WTC11 (cell line): ENCODE measurements around the gene ZNF525. TPM values are rescaled to one million over a fixed set of nuclear protein-coding genes. Genes with fewer than 3 reads are reported as not detected.
A peak's percentile ranks its signal among the peaks of the same experiment; 100 is the strongest.

Experiments
- ATAC-seq: fragments of 200-7000 bp; cut with Tn5 transposase; 2 replicates; pipeline ENCODE4 v1.10.0; 2021; ENCODE audit warnings: mild to moderate bottlenecking, moderate library complexity
- CTCF ChIA-PET: fragments of 300-600 bp; sonication (Branson Sonifier 250); formaldehyde crosslinking; loops from one replicate; lab custom pipeline; 2021; ENCODE audit warnings: antibody characterized with exemption; lab: Charles Lee
- POLR2A ChIA-PET: fragments of 350-600 bp; sonication (Branson Sonifier 250); formaldehyde crosslinking; loops from one replicate; lab custom pipeline; 2021; ENCODE audit warnings: antibody characterized with exemption; lab: Charles Lee
- DNase-seq: peaks from one replicate; pipeline ENCODE4 v3.0.0; 2021; ENCODE audit warnings: low spot score
- H3K27ac Mint-ChIP-seq: 2 replicates; pipeline ENCODE4 v1.8.0; 2021; ENCODE audit warnings: mixed read lengths
- H3K27me3 Mint-ChIP-seq: 2 replicates; pipeline ENCODE4 v1.8.0; 2021; ENCODE audit warnings: low read depth, mild to moderate bottlenecking, moderate library complexity, mixed read lengths
- H3K36me3 Mint-ChIP-seq: 2 replicates; pipeline ENCODE4 v1.8.0; 2021; ENCODE audit warnings: mixed read lengths
- H3K4me1 Mint-ChIP-seq: 2 replicates; pipeline ENCODE4 v1.8.0; 2022; ENCODE audit warnings: mixed read lengths
- H3K4me3 Mint-ChIP-seq: 2 replicates; pipeline ENCODE4 v1.8.0; 2021; ENCODE audit warnings: mild to moderate bottlenecking, moderate library complexity, mixed read lengths
- H3K9me3 Mint-ChIP-seq: 2 replicates; pipeline ENCODE4 v1.8.0; 2021; ENCODE audit warnings: mixed read lengths
- AR ChIP-seq: fragments of 250-450 bp; sonication (Bioruptor Pico); IDR thresholded peaks from 2 replicates; pipeline ENCODE4 v1.9.0; 2021; ENCODE audit warnings: mild to moderate bottlenecking
- ELF4 ChIP-seq: sonication (generic); formaldehyde crosslinking; IDR thresholded peaks from 2 replicates; pipeline ENCODE4 v1.8.1; 2022; ENCODE audit warnings: low read depth, mild to moderate bottlenecking, moderate library complexity, missing genetic modification reagents
- ETV6 ChIP-seq: sonication (generic); formaldehyde crosslinking; IDR thresholded peaks from 2 replicates; pipeline ENCODE4 v1.8.1; 2022; ENCODE audit warnings: mild to moderate bottlenecking, missing genetic modification reagents
- FOXJ3 ChIP-seq: sonication (generic); formaldehyde crosslinking; IDR thresholded peaks from 2 replicates; pipeline ENCODE4 v1.9.0; 2021; ENCODE audit warnings: missing genetic modification reagents, mild to moderate bottlenecking, borderline replicate concordance
- KAT7 ChIP-seq: sonication (generic); formaldehyde crosslinking; IDR thresholded peaks from 2 replicates; pipeline ENCODE4 v1.8.1; 2023; ENCODE audit warnings: missing genetic modification reagents, mild to moderate bottlenecking, borderline replicate concordance
- NR2C2 ChIP-seq: sonication (generic); formaldehyde crosslinking; IDR thresholded peaks from 2 replicates; pipeline ENCODE4 v1.8.0; 2022; ENCODE audit warnings: mild to moderate bottlenecking, missing genetic modification reagents
- PRDM15 ChIP-seq: sonication (generic); formaldehyde crosslinking; IDR thresholded peaks from 2 replicates; pipeline ENCODE4 v1.8.0; 2022; ENCODE audit warnings: missing genetic modification reagents
- SOX15 ChIP-seq: fragments of 250-450 bp; sonication (Bioruptor Pico); IDR thresholded peaks from 2 replicates; pipeline ENCODE4 v1.9.0; 2021; ENCODE audit warnings: mild to moderate bottlenecking
- ZNF263 ChIP-seq: sonication (generic); formaldehyde crosslinking; IDR thresholded peaks from 2 replicates; pipeline ENCODE4 v1.8.1; 2022; ENCODE audit warnings: low read depth, mild to moderate bottlenecking, moderate library complexity, missing genetic modification reagents
- ZNF416 ChIP-seq: fragments of 250-450 bp; sonication (Bioruptor Pico); IDR thresholded peaks from 2 replicates; pipeline ENCODE4 v1.9.0; 2021; ENCODE audit warnings: mild to moderate bottlenecking, inconsistent platforms
- total RNA-seq: library from RNA; stranded (reverse); gene quantifications from 3 replicates; pipeline ENCODE4 v1.2.3, GENCODE V29; 2021
- TF ChIP-seq, protein P1 (sequence below): sonication (generic); formaldehyde crosslinking; IDR thresholded peaks from 2 replicates; pipeline ENCODE4 v1.8.1; 2023; ENCODE audit warnings: mild to moderate bottlenecking, missing genetic modification reagents
- TF ChIP-seq, protein P2 (sequence below): sonication (generic); formaldehyde crosslinking; IDR thresholded peaks from 2 replicates; pipeline ENCODE4 v1.8.0; 2022; ENCODE audit warnings: mild to moderate bottlenecking, missing genetic modification reagents

ZNF525 gene
- total RNA-seq, 1 experiment from 2014 or later: 59.7 TPM

GRCh38 chr19:53328967-53329366 lies 36.5 kb upstream of the ZNF525 start:
- peaks cover 9% of the 10 kb centered on the region for H3K36me3 Mint-ChIP-seq
- H3K4me1 Mint-ChIP-seq: peaks cover 17% of the 10 kb centered on the region
- H3K4me3 Mint-ChIP-seq: no peak overlapping the region; the same call in 1 of the 2 replicates
- no peak overlapping the region for H3K27ac Mint-ChIP-seq
- DNase-seq: peak; percentile 68
- POLR2A ChIA-PET: no interaction called here
- peaks cover 62% of the 10 kb centered on the region for H3K27me3 Mint-ChIP-seq
- CTCF ChIA-PET: no interaction called here
- peak; percentile 71 for ATAC-seq
- TF ChIP-seq, protein P1, sequence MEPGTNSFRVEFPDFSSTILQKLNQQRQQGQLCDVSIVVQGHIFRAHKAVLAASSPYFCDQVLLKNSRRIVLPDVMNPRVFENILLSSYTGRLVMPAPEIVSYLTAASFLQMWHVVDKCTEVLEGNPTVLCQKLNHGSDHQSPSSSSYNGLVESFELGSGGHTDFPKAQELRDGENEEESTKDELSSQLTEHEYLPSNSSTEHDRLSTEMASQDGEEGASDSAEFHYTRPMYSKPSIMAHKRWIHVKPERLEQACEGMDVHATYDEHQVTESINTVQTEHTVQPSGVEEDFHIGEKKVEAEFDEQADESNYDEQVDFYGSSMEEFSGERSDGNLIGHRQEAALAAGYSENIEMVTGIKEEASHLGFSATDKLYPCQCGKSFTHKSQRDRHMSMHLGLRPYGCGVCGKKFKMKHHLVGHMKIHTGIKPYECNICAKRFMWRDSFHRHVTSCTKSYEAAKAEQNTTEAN (CRISPR knock-in tag): no peak
- TF ChIP-seq NR2C2 (CRISPR knock-in tag): 0 out of 2 replicates have a peak, but pooled peaks have one; percentile 38
- H3K9me3 Mint-ChIP-seq: peaks cover 38% of the 10 kb centered on the region

GRCh38 chr19:53332484-53332883 lies 33.0 kb upstream of the ZNF525 start:
- peak overlapping the region; percentile 76; the same call in 1 of the 2 replicates for H3K27ac Mint-ChIP-seq
- CTCF ChIA-PET: interaction anchor here (0.6 to 2.4 kb wide), 4 partner anchors 28 to 137 kb away, joined by 3 to 13 read pairs (median 4); no protein-coding TSS in a partner anchor
- POLR2A ChIA-PET: interaction anchor here (0.6 kb wide), 3 partner anchors 34 to 305 kb away, joined by 3 to 5 read pairs (median 3); no protein-coding TSS in a partner anchor
- H3K9me3 Mint-ChIP-seq: peaks cover 23% of the 10 kb centered on the region
- peak; percentile 21 for DNase-seq
- H3K27me3 Mint-ChIP-seq: peaks cover 32% of the 10 kb centered on the region
- ATAC-seq: no peak
- peak overlapping the region; percentile 87 for H3K4me3 Mint-ChIP-seq
- H3K36me3 Mint-ChIP-seq: peaks cover 9% of the 10 kb centered on the region
- H3K4me1 Mint-ChIP-seq: peaks cover 24% of the 10 kb centered on the region
- TF ChIP-seq, protein P2, sequence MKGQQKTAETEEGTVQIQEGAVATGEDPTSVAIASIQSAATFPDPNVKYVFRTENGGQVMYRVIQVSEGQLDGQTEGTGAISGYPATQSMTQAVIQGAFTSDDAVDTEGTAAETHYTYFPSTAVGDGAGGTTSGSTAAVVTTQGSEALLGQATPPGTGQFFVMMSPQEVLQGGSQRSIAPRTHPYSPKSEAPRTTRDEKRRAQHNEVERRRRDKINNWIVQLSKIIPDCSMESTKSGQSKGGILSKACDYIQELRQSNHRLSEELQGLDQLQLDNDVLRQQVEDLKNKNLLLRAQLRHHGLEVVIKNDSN: no peak

DNA sequence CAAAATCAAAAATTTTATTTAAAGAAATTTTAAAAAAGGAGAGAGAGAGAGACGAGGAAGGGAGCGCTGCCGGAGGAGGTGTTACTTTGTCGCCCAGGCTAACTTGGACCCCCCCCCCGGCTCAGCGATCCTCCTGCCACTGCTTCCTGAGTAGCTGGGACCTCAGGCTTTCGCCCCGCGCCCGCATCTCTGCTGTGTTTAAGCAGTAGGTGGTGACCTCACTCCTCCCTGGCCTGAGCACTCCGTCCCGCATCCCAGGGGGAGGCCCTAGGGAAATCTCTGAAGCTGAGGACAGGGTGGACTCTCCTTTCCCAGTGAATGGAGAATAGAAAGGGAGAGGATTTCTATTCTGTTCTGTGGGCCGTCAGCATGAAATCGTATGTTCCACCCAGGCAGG lies 32.4 kb upstream of the ZNF525 start:
- H3K27ac Mint-ChIP-seq: peak overlapping the region; percentile 93
- DNase-seq (peak; percentile 65), ATAC-seq (peak; percentile 29)
- ChIA-PET POLR2A (interaction anchor here (0.6 to 0.7 kb wide), 5 partner anchors 27 to 962 kb away, joined by 3 to 5 read pairs (median 3); no protein-coding TSS in a partner anchor), CTCF (interaction anchor here (0.6 to 2.4 kb wide), 7 partner anchors 28 to 302 kb away, joined by 3 to 13 read pairs (median 3); partner anchors contain the start of gene ZNF765)
- peaks cover 9% of the 10 kb centered on the region for H3K36me3 Mint-ChIP-seq
- peaks cover 26% of the 10 kb centered on the region for H3K27me3 Mint-ChIP-seq
- TF ChIP-seq ZNF263 (peak; percentile 94), ZNF416 (CRISPR knock-in tag) (no peak)
- peak overlapping the region; percentile 87 for H3K4me3 Mint-ChIP-seq
- H3K9me3 Mint-ChIP-seq: peaks cover 23% of the 10 kb centered on the region
- H3K4me1 Mint-ChIP-seq: peaks cover 20% of the 10 kb centered on the region

- ATAC-seq: peak; percentile 95
- Mint-ChIP-seq H3K36me3 (peaks cover 9% of the 10 kb centered on the region), H3K27me3 (peaks cover 20% of the 10 kb centered on the region), H3K4me1 (peaks cover 15% of the 10 kb centered on the region), H3K4me3 (peak within 1 kb of the TSS; percentile 87), H3K9me3 (peaks cover 19% of the 10 kb centered on the region), H3K27ac (peak within 1 kb of the TSS; percentile 93)
- POLR2A ChIA-PET: interaction anchor here (0.6 to 0.7 kb wide), 3 partner anchors 27 to 961 kb away, joined by 3 to 4 read pairs (median 3); no protein-coding TSS in a partner anchor
- CTCF ChIA-PET: interaction anchor here (0.6 to 2.4 kb wide), 8 partner anchors 29 to 303 kb away, joined by 3 to 13 read pairs (median 3); partner anchors contain the start of gene ZNF765
- DNase-seq: peak; percentile 98
- TF ChIP-seq PRDM15 (CRISPR knock-in tag): peak; percentile 46
- TF ChIP-seq FOXJ3 (CRISPR knock-in tag): no peak
- TF ChIP-seq KAT7 (CRISPR knock-in tag): 0 out of 2 replicates have a peak, but pooled peaks have one; percentile 46
- 0 out of 2 replicates have a peak, but pooled peaks have one; percentile 33 for TF ChIP-seq ETV6 (CRISPR knock-in tag)
- no peak for TF ChIP-seq AR (CRISPR knock-in tag)
- TF ChIP-seq SOX15 (CRISPR knock-in tag): no peak
- TF ChIP-seq ELF4 (CRISPR knock-in tag): no peak
These were observed 31.7 kb upstream of the ZNF525 start, which contains the start of gene ZNF845 for GRCh38 chr19:53333463-53334449. Gene ZNF845, plus strand, starts transcription at chr19:53333749. Its CDS starts 7,559 bp downstream, at chr19:53341308.
